Measurements from ENCODE around the gene MR1. TPM values are rescaled to one million over a fixed set of nuclear protein-coding genes. Genes with fewer than 3 reads are reported as not detected.

Gene MR1
- total RNA-seq, 1 donor = 35.8 TPM

GRCh38 chr1:181079382-181079781, 45.6 kb downstream of the MR1 start:
- DNase-seq (ENCODE audit: low read depth) = no peak
- no peak overlapping the region for H3K4me3 ChIP-seq (ENCODE audit: low read depth, low read length)
- no peak for TF ChIP-seq CTCF (IDR thresholded peaks at IDR 0.05; ENCODE audit: insufficient read depth, low read depth, low read length)

GRCh38 chr1:181079920-181080319, 46.1 kb downstream of the MR1 start:
- DNase-seq (ENCODE audit: low read depth) = no peak
- no peak overlapping the region for H3K4me3 ChIP-seq (ENCODE audit: low read depth, low read length)
- TF ChIP-seq CTCF (IDR thresholded peaks at IDR 0.05; ENCODE audit: insufficient read depth, low read depth, low read length) = no peak

GRCh38 chr1:181080556-181080955, 46.8 kb downstream of the MR1 start:
- TF ChIP-seq CTCF (IDR thresholded peaks at IDR 0.05; ENCODE audit: insufficient read depth, low read depth, low read length) = no peak
- DNase-seq (ENCODE audit: low read depth) = no peak
- no peak overlapping the region for H3K4me3 ChIP-seq (ENCODE audit: low read depth, low read length)

- no peak overlapping the region for H3K4me3 ChIP-seq (ENCODE audit: low read depth, low read length)
- TF ChIP-seq CTCF (IDR thresholded peaks at IDR 0.05; ENCODE audit: insufficient read depth, low read depth, low read length) = no peak
- DNase-seq (ENCODE audit: low read depth) = no peak
Observed at GRCh38 chr1:181081395-181081794, 47.6 kb downstream of the MR1 start.

GRCh38 chr1:181083842-181084605, 50.2 kb downstream of the MR1 start:
- peak; percentile 77 for DNase-seq (ENCODE audit: low read depth)
- no peak overlapping the region for H3K4me3 ChIP-seq (ENCODE audit: low read depth, low read length)
- TF ChIP-seq CTCF (IDR thresholded peaks at IDR 0.05; ENCODE audit: insufficient read depth, low read depth, low read length) = peak; percentile 69

- DNase-seq (ENCODE audit: low read depth) = no peak
- no peak for TF ChIP-seq CTCF (IDR thresholded peaks at IDR 0.05; ENCODE audit: insufficient read depth, low read depth, low read length)
- no peak overlapping the region for H3K4me3 ChIP-seq (ENCODE audit: low read depth, low read length)
Observed at GRCh38 chr1:181084606-181084969, 50.8 kb downstream of the MR1 start.

- TF ChIP-seq CTCF (IDR thresholded peaks at IDR 0.05; ENCODE audit: insufficient read depth, low read depth, low read length) = no peak
- no peak overlapping the region for H3K4me3 ChIP-seq (ENCODE audit: low read depth, low read length)
- no peak for DNase-seq (ENCODE audit: low read depth)
Observed at GRCh38 chr1:181086091-181086490, 52.3 kb downstream of the MR1 start.
